ENCODE data around the gene SAPCD1. TPM values are rescaled to one million over a fixed set of nuclear protein-coding genes. Genes with fewer than 3 reads are reported as not detected.

Gene SAPCD1
- total RNA-seq, 1 experiment from 2014 or later = 18.2 TPM

DNA sequence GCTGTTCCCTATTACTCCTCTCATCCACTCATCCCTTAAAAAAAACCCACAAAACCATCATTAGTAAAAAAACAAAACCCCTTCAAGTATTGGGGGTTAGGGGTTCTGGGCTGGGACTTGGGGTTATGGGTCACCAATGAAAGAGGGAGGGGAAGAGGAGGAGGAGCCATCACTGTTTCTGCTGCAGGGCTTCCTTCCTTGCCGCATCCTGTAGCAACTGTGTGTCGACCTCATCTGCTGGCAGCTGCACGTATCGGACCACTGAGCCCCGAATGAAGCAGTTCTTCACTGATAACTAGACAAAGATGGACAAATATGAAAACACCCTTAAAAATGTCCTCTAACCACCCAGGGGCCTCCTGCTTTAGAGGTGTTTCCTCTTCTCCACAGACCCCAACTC lies 35.1 kb downstream of the SAPCD1 start:
- ChIA-PET CTCF (no interaction called here), RAD21 (ENCODE audit: low non-redundant PET in 1 of 2, low total read pairs in 2 of 2, uncharacterized antibody in 2 of 2, unreplicated experiment in 2 of 2) (no interaction called here)
- H3K4me2 ChIP-seq (ENCODE audit: low read length) = no peak overlapping the region

More for the DNA sequence above, 35.1 kb downstream of the SAPCD1 start:
- Histone ChIP-seq H2AFZ (ENCODE audit: low read depth, low read length, poor library complexity, severe bottlenecking) (no peak overlapping the region), H3K9ac (ENCODE audit: low read length) (no peak overlapping the region), H3K27me3 (ENCODE audit: insufficient read depth, low read length) (no peaks in the 10 kb centered on the region), H3K4me1 (ENCODE audit: control insufficient read depth in 1 of 2, insufficient read depth in 2 of 2, low read length in 2 of 2) (peaks cover 17 to 32% of the 10 kb centered on the region in 2 experiments), H3K9me3 (ENCODE audit: control insufficient read depth in 1 of 2, insufficient read depth in 1 of 2, low read depth in 1 of 2, low read length in 2 of 2) (no peaks in the 10 kb centered on the region), H3K36me3 (ENCODE audit: control insufficient read depth in 1 of 2, insufficient read depth in 2 of 2, low read length in 2 of 2) (peaks cover 6 to 7% of the 10 kb centered on the region in 2 experiments; a peak in 3 of 4 replicates), H3K4me3 (replicated peaks in 1 of 2; ENCODE audit: low read depth in 1 of 2, low read length in 2 of 2) (no peak overlapping the region), H3K9me2 (ENCODE audit: insufficient read depth) (no peaks in the 10 kb centered on the region), H4K20me1 (ENCODE audit: insufficient read depth) (no peaks in the 10 kb centered on the region), H3K79me2 (ENCODE audit: insufficient read depth, low read length) (peaks cover 31% of the 10 kb centered on the region), H3K27ac (ENCODE audit: low read depth, low read length) (no peak overlapping the region)
- intact Hi-C loops (cut with micrococcal nuclease) = no loop called here
- no TSS peak for BruUV-seq (replicated peaks)
- POLR2A ChIA-PET = no interaction called here
- no peak for ATAC-seq
- DNase-seq (ENCODE audit: low read depth, low spot score) = no peak
- TF ChIP-seq EZH2 (IDR thresholded peaks at IDR 0.05) (no peak), CBX3 (IDR thresholded peaks at IDR 0.05; ENCODE audit: low read depth) (no peak), ZFX (IDR thresholded peaks at IDR 0.05) (no peak), JUND (IDR thresholded peaks at IDR 0.05) (no peak), POLR2A (IDR thresholded peaks at IDR 0.05; ENCODE audit: borderline replicate concordance, extremely low read depth, insufficient read depth, insufficient read length) (no peak), ZNF274 (IDR thresholded peaks at IDR 0.05; ENCODE audit: low read depth, low read length) (no peak), EZH2phosphoT487 (IDR thresholded peaks at IDR 0.05; ENCODE audit: borderline replicate concordance) (no peak), RAD21 (IDR thresholded peaks at IDR 0.05; ENCODE audit: low read depth) (no peak)
- TF ChIP-seq, protein P1, sequence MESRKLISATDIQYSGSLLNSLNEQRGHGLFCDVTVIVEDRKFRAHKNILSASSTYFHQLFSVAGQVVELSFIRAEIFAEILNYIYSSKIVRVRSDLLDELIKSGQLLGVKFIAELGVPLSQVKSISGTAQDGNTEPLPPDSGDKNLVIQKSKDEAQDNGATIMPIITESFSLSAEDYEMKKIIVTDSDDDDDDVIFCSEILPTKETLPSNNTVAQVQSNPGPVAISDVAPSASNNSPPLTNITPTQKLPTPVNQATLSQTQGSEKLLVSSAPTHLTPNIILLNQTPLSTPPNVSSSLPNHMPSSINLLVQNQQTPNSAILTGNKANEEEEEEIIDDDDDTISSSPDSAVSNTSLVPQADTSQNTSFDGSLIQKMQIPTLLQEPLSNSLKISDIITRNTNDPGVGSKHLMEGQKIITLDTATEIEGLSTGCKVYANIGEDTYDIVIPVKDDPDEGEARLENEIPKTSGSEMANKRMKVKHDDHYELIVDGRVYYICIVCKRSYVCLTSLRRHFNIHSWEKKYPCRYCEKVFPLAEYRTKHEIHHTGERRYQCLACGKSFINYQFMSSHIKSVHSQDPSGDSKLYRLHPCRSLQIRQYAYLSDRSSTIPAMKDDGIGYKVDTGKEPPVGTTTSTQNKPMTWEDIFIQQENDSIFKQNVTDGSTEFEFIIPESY (IDR thresholded peaks at IDR 0.05; ENCODE audit: extremely low read depth, insufficient replicate concordance, low read length) = no peak
- TF ChIP-seq, protein P2, sequence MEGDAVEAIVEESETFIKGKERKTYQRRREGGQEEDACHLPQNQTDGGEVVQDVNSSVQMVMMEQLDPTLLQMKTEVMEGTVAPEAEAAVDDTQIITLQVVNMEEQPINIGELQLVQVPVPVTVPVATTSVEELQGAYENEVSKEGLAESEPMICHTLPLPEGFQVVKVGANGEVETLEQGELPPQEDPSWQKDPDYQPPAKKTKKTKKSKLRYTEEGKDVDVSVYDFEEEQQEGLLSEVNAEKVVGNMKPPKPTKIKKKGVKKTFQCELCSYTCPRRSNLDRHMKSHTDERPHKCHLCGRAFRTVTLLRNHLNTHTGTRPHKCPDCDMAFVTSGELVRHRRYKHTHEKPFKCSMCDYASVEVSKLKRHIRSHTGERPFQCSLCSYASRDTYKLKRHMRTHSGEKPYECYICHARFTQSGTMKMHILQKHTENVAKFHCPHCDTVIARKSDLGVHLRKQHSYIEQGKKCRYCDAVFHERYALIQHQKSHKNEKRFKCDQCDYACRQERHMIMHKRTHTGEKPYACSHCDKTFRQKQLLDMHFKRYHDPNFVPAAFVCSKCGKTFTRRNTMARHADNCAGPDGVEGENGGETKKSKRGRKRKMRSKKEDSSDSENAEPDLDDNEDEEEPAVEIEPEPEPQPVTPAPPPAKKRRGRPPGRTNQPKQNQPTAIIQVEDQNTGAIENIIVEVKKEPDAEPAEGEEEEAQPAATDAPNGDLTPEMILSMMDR (IDR thresholded peaks at IDR 0.05 in 2 of 3, conservative IDR thresholded peaks at IDR 0.05 in 1 of 3; ENCODE audit: borderline replicate concordance in 1 of 3, insufficient read depth in 1 of 3, low read depth in 2 of 3, low read length in 2 of 3) = no peak
- TF ChIP-seq, protein P3, sequence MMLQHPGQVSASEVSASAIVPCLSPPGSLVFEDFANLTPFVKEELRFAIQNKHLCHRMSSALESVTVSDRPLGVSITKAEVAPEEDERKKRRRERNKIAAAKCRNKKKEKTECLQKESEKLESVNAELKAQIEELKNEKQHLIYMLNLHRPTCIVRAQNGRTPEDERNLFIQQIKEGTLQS (IDR thresholded peaks at IDR 0.05) = no peak

Measured in HCT116 (cell line).